Skeletal muscle tissue (tissue), 4 donors: Measurements from ENCODE around the gene PPFIA1. TPM values are rescaled to one million over a fixed set of nuclear protein-coding genes. Genes with fewer than 3 reads are reported as not detected.
"Not testable (repeated sequence)": the region's sequence is repeated elsewhere in the genome, so short reads cannot be mapped to it uniquely, and the experiment has no call there.

ENCODE experiments used
- H3K27ac ChIP-seq: one replicate; pipeline ENCODE4 v1.7.0; 2013; ENCODE audit warnings: mild to moderate bottlenecking, low read depth, low read length, inconsistent platforms
- H3K27me3 ChIP-seq, 3 donors: one replicate each; pipeline ENCODE4 v1.7.0; 2013; ENCODE audit warnings: low read length in 3 of 3; ENCODE audit not compliant: control insufficient read depth in 3 of 3, insufficient read depth in 3 of 3
- H3K36me3 ChIP-seq, 3 donors: one replicate each; pipeline ENCODE4 v1.7.0; 2013; ENCODE audit warnings: low read length in 3 of 3; ENCODE audit not compliant: control insufficient read depth in 3 of 3, insufficient read depth in 3 of 3
- H3K4me1 ChIP-seq, 3 donors: one replicate each; pipeline ENCODE4 v1.7.0; 2013; ENCODE audit warnings: low read length in 3 of 3, mild to moderate bottlenecking in 3 of 3; ENCODE audit not compliant: control insufficient read depth in 3 of 3, insufficient read depth in 3 of 3
- H3K4me3 ChIP-seq, 3 donors: one replicate each; pipeline ENCODE4 v1.7.0; 2013; ENCODE audit warnings: low read length in 3 of 3
- H3K9ac ChIP-seq, 3 donors: one replicate each; pipeline ENCODE4 v1.7.0; 2013; ENCODE audit warnings: low read length in 3 of 3, mild to moderate bottlenecking in 3 of 3, moderate library complexity in 2 of 3, low read depth in 1 of 3
- H3K9me3 ChIP-seq, 3 donors: one replicate each; pipeline ENCODE4 v1.7.0; 2013; ENCODE audit warnings: low read length in 3 of 3; ENCODE audit not compliant: control insufficient read depth in 3 of 3
- total RNA-seq: library from RNA; depleted of rRNA; stranded (reverse); fragments of >200 nt; gene quantifications from one replicate; pipeline ENCODE4 v1.2.3, GENCODE V29; 2014
- donor health status: Osteomylitis.

PPFIA1 gene
- total RNA-seq, 1 donor from 2014 or later, result 25.6 TPM

- Histone ChIP-seq H3K9me3 (no peaks in the 10 kb centered on the region), H3K36me3 (peaks cover 7 to 17% (median 10%) of the 10 kb centered on the region in 3 donors), H3K9ac (no peak overlapping the region), H3K4me1 (no peaks in the 10 kb centered on the region), H3K27ac (no peak overlapping the region), H3K27me3 (no peaks in the 10 kb centered on the region), H3K4me3 (no peak overlapping the region)
Observed at GRCh38 chr11:70389201-70389600, 118.7 kb downstream of the PPFIA1 start.

GRCh38 chr11:70390882-70391281 is 120.4 kb downstream of the PPFIA1 start:
- H3K4me3 ChIP-seq, H3K9me3 ChIP-seq, H3K4me1 ChIP-seq, H3K27ac ChIP-seq, H3K36me3 ChIP-seq, H3K9ac ChIP-seq, H3K27me3 ChIP-seq: not testable (repeated sequence)

- H3K36me3 ChIP-seq, result no peaks in the 10 kb centered on the region
- H3K27me3 ChIP-seq, result no peaks in the 10 kb centered on the region
- H3K4me3 ChIP-seq, result no peak overlapping the region
- H3K27ac ChIP-seq, result no peak overlapping the region
- no peak overlapping the region for H3K9ac ChIP-seq
- no peaks in the 10 kb centered on the region for H3K9me3 ChIP-seq
- H3K4me1 ChIP-seq, result peaks cover 10 to 14% (median 13%) of the 10 kb centered on the region in 3 donors
Observed at GRCh38 chr11:70394211-70394950, 123.9 kb downstream of the PPFIA1 start.

- H3K36me3 ChIP-seq, result no peaks in the 10 kb centered on the region
- H3K4me1 ChIP-seq, result peaks cover 22 to 31% (median 29%) of the 10 kb centered on the region in 3 donors
- H3K9me3 ChIP-seq, result no peaks in the 10 kb centered on the region
- H3K9ac ChIP-seq, result peak overlapping the region; percentile 63 to 87 (median 81)
- H3K27ac ChIP-seq, result peak overlapping the region; percentile 87
- no peaks in the 10 kb centered on the region for H3K27me3 ChIP-seq
- peak overlapping the region; percentile 82 to 96 (median 88) for H3K4me3 ChIP-seq
Observed at GRCh38 chr11:70397336-70397982, 127.0 kb downstream of the PPFIA1 start.

- Histone ChIP-seq H3K4me3 (peak within 1 kb of the TSS; percentile 82 to 96 (median 88)), H3K9me3 (no peaks in the 10 kb centered on the region), H3K36me3 (no peaks in the 10 kb centered on the region), H3K27ac (peak within 1 kb of the TSS; percentile 87), H3K4me1 (peaks cover 22 to 36% (median 30%) of the 10 kb centered on the region in 3 donors), H3K9ac (peak within 1 kb of the TSS; percentile 76 to 87 (median 84)), H3K27me3 (no peaks in the 10 kb centered on the region)
Observed at GRCh38 chr11:70397983-70398833, 127.7 kb downstream of the PPFIA1 start, which contains the start of gene CTTN. CTTN (plus strand) TSS chr11:70398529; CDS start chr11:70407298, 8,769 bp downstream.

GRCh38 chr11:70398834-70399680 is 128.6 kb downstream of the PPFIA1 start:
- peaks cover 22 to 36% (median 30%) of the 10 kb centered on the region in 3 donors for H3K4me1 ChIP-seq
- H3K36me3 ChIP-seq, result no peaks in the 10 kb centered on the region
- peak overlapping the region; percentile 76 to 96 (median 88) for H3K4me3 ChIP-seq
- H3K9ac ChIP-seq, result peak overlapping the region; percentile 76 to 87 (median 84)
- no peaks in the 10 kb centered on the region for H3K27me3 ChIP-seq
- H3K27ac ChIP-seq, result peak overlapping the region; percentile 87
- H3K9me3 ChIP-seq, result no peaks in the 10 kb centered on the region

- Histone ChIP-seq H3K9ac (peak overlapping the region; percentile 76 to 87 (median 84)), H3K36me3 (no peaks in the 10 kb centered on the region), H3K27ac (peak overlapping the region; percentile 87), H3K27me3 (no peaks in the 10 kb centered on the region), H3K4me1 (peaks cover 22 to 36% (median 30%) of the 10 kb centered on the region in 3 donors), H3K4me3 (peak overlapping the region; percentile 76 to 96 (median 88)), H3K9me3 (no peaks in the 10 kb centered on the region)
Observed at GRCh38 chr11:70399681-70400112, 129.2 kb downstream of the PPFIA1 start.

GRCh38 chr11:70400643-70401042 is 130.2 kb downstream of the PPFIA1 start:
- peak overlapping the region; percentile 87 for H3K27ac ChIP-seq
- H3K9me3 ChIP-seq, result no peaks in the 10 kb centered on the region

GRCh38 chr11:70402016-70402415 is 131.5 kb downstream of the PPFIA1 start:
- H3K27me3 ChIP-seq, result no peaks in the 10 kb centered on the region
- peaks cover 7 to 9% (median 8%) of the 10 kb centered on the region in 3 donors for H3K36me3 ChIP-seq
- H3K9me3 ChIP-seq, result no peaks in the 10 kb centered on the region
- no peak overlapping the region for H3K27ac ChIP-seq
- peaks cover 22 to 35% (median 30%) of the 10 kb centered on the region in 3 donors for H3K4me1 ChIP-seq
- H3K9ac ChIP-seq, result no peak overlapping the region
- H3K4me3 ChIP-seq, result no peak overlapping the region

More at GRCh38 chr11:70400643-70401042, 130.2 kb downstream of the PPFIA1 start:
- Histone ChIP-seq H3K36me3 (peaks cover 0 to under 1% (median under 1%) of the 10 kb centered on the region in 3 donors), H3K27me3 (no peaks in the 10 kb centered on the region), H3K9ac (no peak overlapping the region), H3K4me3 (no peak overlapping the region), H3K4me1 (peaks cover 22 to 36% (median 30%) of the 10 kb centered on the region in 3 donors)
